ENCODE results near the gene EIF4G3.
"Not testable (repeated sequence)": the region's sequence is repeated elsewhere in the genome, so short reads cannot be mapped to it uniquely, and the experiment has no call there.

EIF4G3 gene

DNA sequence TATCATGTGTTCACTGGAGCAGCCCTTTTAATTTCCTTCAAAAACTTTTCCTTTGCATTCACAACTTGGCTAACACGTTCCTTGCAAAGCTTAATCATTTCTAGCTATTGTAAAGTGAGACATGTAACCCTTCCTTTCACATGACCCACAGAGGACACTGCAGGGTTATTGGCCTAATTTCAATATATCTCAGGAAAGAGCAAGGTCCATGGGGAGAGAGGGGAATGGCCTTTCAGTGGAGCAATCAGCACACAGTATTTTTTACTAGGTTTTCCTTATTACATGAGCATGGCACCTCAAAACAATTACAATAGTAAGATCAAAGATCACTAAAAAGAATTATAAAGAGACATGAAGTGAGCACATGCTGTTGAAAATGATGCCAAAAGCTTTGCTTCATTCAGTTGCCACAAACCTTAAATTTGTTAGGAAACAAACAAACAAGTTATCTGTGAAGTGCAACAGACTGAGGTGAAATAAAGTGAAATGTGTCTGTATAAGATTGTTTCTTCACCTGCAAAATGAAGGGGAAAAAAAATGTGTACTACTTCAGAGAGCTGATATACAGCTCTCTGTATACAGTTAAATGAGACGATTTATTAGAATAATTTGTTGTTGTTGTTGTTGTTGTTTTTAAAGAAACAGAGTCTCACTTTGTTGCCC, 61.5 kb downstream of the EIF4G3 start:
- H3K9me3 Mint-ChIP-seq = no peaks in the 10 kb centered on the region
- ATAC-seq = no peak
- peaks cover 5% of the 10 kb centered on the region for H3K36me3 Mint-ChIP-seq
- no peaks in the 10 kb centered on the region for H3K27me3 Mint-ChIP-seq
- no peak overlapping the region for H3K27ac Mint-ChIP-seq
- peaks cover 14% of the 10 kb centered on the region for H3K4me1 Mint-ChIP-seq
- no peak overlapping the region for H3K4me3 Mint-ChIP-seq

DNA sequence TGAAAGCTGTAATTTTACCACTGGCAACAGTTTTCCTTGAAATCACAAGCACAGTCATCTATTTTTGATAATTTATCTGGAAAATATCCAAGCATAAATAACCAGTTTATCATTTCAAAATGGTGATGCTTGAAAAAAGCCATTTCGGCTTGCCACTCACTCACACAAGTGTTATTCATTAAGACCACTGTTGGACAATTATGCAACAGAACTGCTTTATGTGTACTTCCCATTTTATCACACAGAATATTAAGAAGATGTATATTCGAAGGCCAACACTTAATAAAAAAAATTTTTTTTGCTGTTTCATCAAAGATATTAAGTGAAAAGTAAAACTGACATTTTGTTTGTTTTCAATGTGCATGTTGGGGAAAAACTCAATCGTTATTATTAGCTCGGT, 62.3 kb downstream of the EIF4G3 start:
- Mint-ChIP-seq H3K9me3 (no peaks in the 10 kb centered on the region), H3K27ac (no peak overlapping the region), H3K4me1 (peaks cover 14% of the 10 kb centered on the region), H3K4me3 (no peak overlapping the region), H3K36me3 (peaks cover 5% of the 10 kb centered on the region), H3K27me3 (no peaks in the 10 kb centered on the region)
- ATAC-seq = no peak

DNA sequence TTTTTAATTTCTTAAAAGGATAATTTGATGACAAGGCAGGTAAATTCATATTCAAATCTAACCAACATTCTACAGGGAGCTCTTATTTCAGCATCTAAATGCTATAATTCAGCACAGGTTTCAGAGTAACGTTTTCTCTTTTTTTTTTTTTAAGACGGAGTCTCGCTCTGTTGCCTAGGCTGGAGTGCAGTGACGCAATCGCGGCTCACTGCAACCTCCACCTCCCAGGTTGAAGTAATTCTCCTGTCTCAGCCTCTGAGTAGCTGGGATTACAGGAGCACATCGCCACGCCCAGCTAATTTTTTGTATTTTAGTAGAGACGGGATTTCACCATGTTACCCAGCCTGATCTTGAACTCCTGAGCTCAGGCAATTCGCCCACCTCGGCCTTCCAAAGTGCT, 66.5 kb downstream of the EIF4G3 start:
- Mint-ChIP-seq H3K36me3 (peaks cover 17% of the 10 kb centered on the region), H3K27ac (no peak overlapping the region), H3K9me3 (no peaks in the 10 kb centered on the region), H3K4me1 (peaks cover 7% of the 10 kb centered on the region), H3K27me3 (no peaks in the 10 kb centered on the region), H3K4me3 (no peak overlapping the region)
- ATAC-seq = no peak

DNA sequence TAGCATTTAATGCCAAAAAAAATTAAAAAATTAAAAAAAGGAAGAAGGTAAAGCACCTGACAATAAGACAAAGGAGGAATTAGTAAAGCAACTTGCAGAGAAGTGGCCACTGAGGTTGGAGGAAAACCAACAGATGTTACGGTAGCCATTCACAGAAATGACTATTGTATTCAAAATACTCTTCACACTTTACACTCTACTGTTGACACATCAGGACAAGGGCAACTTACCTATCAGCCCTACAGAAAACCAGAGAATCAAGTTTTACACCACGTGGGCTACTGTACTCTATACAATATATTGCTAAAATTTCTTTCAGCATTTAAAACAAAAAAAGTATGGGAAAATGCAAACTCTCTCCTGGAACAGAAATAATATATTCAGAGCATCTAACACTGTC, 70.0 kb downstream of the EIF4G3 start:
- peaks cover 30% of the 10 kb centered on the region for H3K36me3 Mint-ChIP-seq
- no peaks in the 10 kb centered on the region for H3K27me3 Mint-ChIP-seq
- ATAC-seq = no peak
- H3K27ac Mint-ChIP-seq = no peak overlapping the region
- no peak overlapping the region for H3K4me3 Mint-ChIP-seq
- no peaks in the 10 kb centered on the region for H3K9me3 Mint-ChIP-seq
- no peaks in the 10 kb centered on the region for H3K4me1 Mint-ChIP-seq

DNA sequence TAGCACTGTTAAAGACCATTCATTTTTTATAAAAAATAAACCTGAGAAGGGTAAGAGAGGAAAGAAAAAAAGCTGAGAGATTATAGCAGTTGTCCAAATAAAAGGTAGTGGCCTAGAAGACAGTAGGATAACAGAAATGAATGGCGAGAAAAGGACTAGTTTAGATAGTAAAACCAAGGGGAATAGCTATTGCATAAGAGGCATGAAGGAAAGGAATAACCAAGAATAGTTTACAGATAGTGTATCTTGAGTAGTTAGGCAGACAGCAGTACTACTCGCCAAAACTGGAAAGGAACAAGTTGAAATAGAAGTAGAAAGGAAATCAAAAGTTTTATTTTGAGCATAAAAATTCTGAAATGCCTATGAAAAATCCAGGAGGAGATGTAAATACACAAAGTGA, 70.5 kb downstream of the EIF4G3 start:
- Mint-ChIP-seq H3K36me3 (peaks cover 30% of the 10 kb centered on the region), H3K9me3 (no peaks in the 10 kb centered on the region), H3K4me3 (no peak overlapping the region), H3K27me3 (no peaks in the 10 kb centered on the region), H3K27ac (no peak overlapping the region), H3K4me1 (no peaks in the 10 kb centered on the region)
- no peak for ATAC-seq

DNA sequence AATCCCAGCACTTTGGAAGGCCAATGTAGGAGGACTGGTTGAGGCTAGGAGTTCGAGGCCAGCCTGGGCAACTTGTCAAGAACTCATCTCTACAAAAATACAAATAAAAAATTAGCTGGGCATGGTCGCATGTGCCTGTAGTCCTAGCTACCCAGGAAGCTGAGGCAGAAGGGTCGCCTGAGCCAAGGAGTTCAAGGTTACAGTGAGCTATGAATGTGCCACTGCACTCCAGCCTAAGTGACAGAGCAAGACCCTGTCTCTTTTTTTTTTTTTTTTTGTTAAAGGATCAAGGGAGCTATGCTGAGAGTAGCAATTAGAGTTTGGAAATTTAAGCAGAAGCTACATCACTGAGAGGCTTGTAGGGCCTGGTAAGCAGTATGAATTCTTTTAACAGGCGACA, 70.9 kb downstream of the EIF4G3 start:
- Mint-ChIP-seq H3K27ac (no peak overlapping the region), H3K4me3 (no peak overlapping the region), H3K27me3 (no peaks in the 10 kb centered on the region), H3K4me1 (no peaks in the 10 kb centered on the region), H3K36me3 (peaks cover 33% of the 10 kb centered on the region), H3K9me3 (no peaks in the 10 kb centered on the region)
- ATAC-seq = no peak

DNA sequence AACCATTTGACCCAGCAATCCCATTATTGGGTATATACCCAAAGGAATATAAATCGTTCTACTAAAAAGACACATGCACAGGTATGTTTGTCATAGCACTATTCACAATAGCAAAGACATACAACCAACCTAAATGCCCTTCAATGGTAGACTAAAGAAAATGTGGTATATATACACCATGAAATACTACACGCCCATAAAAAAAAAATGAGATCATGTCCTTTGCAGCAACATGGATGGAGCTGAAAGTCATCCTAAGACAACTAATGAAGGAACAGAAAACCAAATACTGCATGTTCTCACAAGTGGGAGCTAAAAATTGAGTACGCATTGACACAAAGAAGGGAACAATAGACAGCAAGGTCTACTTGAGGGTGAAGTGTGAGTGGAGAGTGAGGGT, 72.0 kb downstream of the EIF4G3 start:
- Mint-ChIP-seq H3K9me3 (no peaks in the 10 kb centered on the region), H3K4me1 (no peaks in the 10 kb centered on the region), H3K4me3 (no peak overlapping the region), H3K27ac (no peak overlapping the region), H3K36me3 (peaks cover 38% of the 10 kb centered on the region), H3K27me3 (no peaks in the 10 kb centered on the region)
- no peak for ATAC-seq

DNA sequence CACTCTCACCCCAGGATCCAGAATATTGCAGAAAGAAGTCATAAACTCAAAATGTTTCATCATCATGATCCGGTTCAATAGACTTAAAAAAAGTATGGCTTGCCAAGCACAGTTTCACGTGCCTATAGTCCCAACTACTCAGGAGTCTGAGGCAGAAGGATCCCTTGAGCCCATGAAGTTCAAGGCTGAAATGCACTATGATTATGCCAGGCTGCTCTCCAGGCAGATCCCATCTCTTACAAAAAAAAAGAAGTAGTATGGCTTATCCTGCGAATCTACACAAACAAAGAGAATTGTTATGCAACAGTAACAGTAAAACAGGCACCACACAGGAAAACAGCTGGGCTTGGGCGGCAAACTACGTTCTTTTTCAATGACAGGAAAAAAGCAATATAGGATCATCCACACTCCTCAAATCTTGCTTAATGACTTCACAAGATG, 76.2 kb downstream of the EIF4G3 start:
- H3K27me3 Mint-ChIP-seq = no peaks in the 10 kb centered on the region
- ATAC-seq = no peak
- no peak overlapping the region for H3K4me3 Mint-ChIP-seq
- no peaks in the 10 kb centered on the region for H3K9me3 Mint-ChIP-seq
- no peak overlapping the region for H3K27ac Mint-ChIP-seq
- peaks cover 7% of the 10 kb centered on the region for H3K4me1 Mint-ChIP-seq
- peaks cover 47% of the 10 kb centered on the region for H3K36me3 Mint-ChIP-seq

DNA sequence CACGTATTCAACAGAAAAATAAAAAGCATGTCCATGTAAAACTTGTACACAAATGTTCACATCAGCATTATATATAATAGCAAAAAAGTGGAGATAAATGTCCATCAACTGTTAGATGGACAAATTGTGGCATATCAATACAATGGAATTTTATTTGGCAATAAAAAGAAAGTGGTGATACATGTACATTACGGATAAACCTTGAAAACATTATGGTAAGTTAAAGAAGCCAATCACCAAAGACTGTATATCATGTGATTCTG, 76.9 kb downstream of the EIF4G3 start:
- H3K4me3 Mint-ChIP-seq = no peak overlapping the region
- no peaks in the 10 kb centered on the region for H3K27me3 Mint-ChIP-seq
- H3K27ac Mint-ChIP-seq = no peak overlapping the region
- ATAC-seq = no peak
- peaks cover 7% of the 10 kb centered on the region for H3K4me1 Mint-ChIP-seq
- H3K36me3 Mint-ChIP-seq = peaks cover 48% of the 10 kb centered on the region
- no peaks in the 10 kb centered on the region for H3K9me3 Mint-ChIP-seq

DNA sequence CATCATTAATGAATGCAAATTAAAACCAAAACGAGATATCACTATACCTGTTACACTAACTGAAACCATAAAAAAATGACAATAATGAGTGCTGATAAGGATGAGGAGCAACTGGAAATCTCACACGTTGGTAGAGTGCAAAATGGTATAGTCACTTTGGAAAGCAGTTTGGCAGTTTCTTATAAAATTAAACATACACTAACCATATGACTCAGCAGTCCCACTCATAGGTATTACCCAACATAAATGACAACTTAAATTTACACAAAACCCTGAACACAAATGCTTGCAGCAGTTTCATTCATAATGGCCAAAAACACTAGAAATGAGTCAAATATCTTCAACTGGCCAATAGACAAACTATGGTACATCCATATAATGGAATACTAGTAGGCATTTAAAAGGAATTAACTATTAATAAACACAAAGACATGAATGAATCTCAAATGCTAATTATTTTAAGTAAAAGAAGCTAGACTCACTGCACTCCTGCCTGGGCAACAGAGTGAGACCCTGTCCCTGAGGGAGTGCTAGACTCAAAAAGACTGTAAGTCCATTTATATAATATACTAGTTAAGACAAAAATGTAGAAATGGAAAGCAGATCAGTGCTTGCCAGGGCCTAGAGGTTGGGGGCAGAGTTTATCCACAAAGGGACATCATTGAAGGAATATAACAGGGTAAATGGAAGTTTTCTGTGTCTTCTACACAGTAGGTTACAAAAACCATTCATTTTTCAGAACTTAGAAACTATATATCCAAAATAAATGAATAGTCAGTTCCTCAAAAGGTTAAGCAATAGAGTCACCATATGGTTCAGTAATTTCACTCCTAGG, 77.4 kb downstream of the EIF4G3 start:
- no peak for ATAC-seq
- H3K4me3 Mint-ChIP-seq = no peak overlapping the region
- H3K9me3 Mint-ChIP-seq = no peaks in the 10 kb centered on the region
- H3K4me1 Mint-ChIP-seq = peaks cover 7% of the 10 kb centered on the region
- peaks cover 48% of the 10 kb centered on the region for H3K36me3 Mint-ChIP-seq
- H3K27ac Mint-ChIP-seq = no peak overlapping the region
- no peaks in the 10 kb centered on the region for H3K27me3 Mint-ChIP-seq

DNA sequence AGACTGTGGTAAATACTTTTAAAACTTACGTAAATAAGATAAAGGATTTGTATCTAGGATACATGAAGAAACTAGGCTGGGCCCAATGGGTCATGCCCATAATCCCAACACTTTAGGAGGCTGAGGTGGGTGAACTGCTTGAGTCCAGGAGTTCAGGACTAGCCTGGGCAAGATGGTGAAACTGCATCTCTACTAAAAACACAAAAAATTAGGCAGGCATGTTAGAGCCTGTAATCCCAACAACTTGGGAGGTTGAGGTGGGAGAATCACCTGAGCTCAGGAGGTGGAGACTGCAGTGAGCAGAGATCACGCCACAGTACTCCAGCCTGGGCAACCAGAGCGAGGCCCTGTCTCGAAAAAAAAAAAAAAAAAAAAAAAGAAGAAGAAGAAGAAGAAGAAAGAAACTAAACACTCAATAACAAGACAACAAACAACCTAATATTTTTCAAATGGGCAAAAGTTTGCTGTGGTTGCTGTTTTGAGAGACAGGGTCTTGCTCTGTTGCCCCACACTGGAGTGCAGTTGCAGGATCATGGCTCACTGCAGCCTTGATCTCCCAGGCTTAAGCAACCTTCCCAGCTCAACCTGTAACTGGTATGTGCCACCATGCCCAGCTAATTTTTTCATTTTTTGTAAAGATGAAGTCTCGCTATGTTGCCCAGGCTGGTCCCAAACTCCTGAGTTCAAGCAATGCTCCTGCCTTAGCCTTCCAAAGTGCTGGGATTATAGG, 78.3 kb downstream of the EIF4G3 start:
- H3K27me3 Mint-ChIP-seq = no peaks in the 10 kb centered on the region
- H3K36me3 Mint-ChIP-seq = peaks cover 45% of the 10 kb centered on the region
- peaks cover 7% of the 10 kb centered on the region for H3K4me1 Mint-ChIP-seq
- no peak overlapping the region for H3K4me3 Mint-ChIP-seq
- no peak for ATAC-seq
- no peaks in the 10 kb centered on the region for H3K9me3 Mint-ChIP-seq
- H3K27ac Mint-ChIP-seq = no peak overlapping the region

DNA sequence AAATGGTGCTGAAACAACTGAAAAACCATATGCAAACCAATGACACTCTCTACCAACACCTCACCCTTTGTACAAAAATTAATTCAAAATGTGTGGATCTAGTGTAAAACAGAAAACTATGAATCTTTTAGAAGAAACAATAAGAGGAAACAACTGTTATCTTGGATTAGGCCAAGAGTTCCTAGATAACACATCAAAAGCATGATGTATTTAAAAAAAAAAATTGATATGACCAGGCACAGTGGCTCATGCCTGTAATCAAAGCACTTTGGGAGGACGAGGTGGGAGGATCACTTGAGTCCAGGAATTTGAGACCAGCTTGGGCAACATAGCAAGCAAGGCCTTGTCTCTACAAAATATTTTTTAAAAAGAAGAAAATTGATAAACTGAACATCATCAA, 79.0 kb downstream of the EIF4G3 start:
- Mint-ChIP-seq H3K4me3 (no peak overlapping the region), H3K27ac (no peak overlapping the region), H3K4me1 (peaks cover 7% of the 10 kb centered on the region), H3K9me3 (no peaks in the 10 kb centered on the region), H3K27me3 (no peaks in the 10 kb centered on the region), H3K36me3 (peaks cover 50% of the 10 kb centered on the region)
- no peak for ATAC-seq

DNA sequence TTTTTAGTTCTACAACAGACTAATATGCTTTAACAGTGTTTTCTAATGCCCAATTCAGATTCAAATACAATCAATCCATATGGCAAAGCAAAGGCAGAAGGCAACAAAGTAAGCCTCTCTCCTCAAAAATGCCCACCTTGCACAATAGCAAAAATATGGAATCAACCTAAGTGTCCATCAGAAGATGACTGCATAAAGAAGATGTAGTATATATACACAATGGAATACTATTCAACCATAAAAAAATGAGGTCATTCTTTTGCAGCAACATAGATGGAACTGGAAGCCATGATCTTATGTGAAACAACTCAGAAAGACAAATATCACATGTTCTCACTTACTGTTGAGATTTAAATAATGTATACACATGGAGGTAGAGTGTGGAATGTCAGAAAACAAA, 80.7 kb downstream of the EIF4G3 start:
- H3K4me1 Mint-ChIP-seq = peaks cover 17% of the 10 kb centered on the region
- H3K36me3 Mint-ChIP-seq = peaks cover 54% of the 10 kb centered on the region
- H3K27ac Mint-ChIP-seq = no peak overlapping the region
- no peaks in the 10 kb centered on the region for H3K27me3 Mint-ChIP-seq
- no peaks in the 10 kb centered on the region for H3K9me3 Mint-ChIP-seq
- ATAC-seq = no peak
- H3K4me3 Mint-ChIP-seq = no peak overlapping the region

DNA sequence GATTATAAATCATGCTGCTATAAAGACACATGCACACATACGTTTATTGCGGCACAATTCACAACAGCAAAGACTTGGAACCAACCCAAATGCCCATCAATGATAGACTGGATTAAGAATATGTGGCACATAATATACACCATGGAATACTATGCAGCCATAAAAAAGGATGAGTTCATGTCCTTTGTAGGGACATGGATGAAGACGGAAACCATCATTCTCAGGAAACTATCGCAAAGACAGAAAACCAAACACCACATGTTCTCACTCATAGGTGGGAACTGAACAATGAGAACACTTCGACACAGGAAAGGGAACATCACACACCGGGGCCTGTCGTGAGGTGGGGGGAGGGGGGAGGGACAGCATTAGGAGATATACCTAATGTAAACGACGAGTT, 82.4 kb downstream of the EIF4G3 start:
- not testable (repeated sequence) for H3K4me3 Mint-ChIP-seq, H3K27me3 Mint-ChIP-seq, ATAC-seq, H3K9me3 Mint-ChIP-seq, H3K27ac Mint-ChIP-seq
- peaks cover 34% of the 10 kb centered on the region for H3K4me1 Mint-ChIP-seq
- peaks cover 52% of the 10 kb centered on the region for H3K36me3 Mint-ChIP-seq

DNA sequence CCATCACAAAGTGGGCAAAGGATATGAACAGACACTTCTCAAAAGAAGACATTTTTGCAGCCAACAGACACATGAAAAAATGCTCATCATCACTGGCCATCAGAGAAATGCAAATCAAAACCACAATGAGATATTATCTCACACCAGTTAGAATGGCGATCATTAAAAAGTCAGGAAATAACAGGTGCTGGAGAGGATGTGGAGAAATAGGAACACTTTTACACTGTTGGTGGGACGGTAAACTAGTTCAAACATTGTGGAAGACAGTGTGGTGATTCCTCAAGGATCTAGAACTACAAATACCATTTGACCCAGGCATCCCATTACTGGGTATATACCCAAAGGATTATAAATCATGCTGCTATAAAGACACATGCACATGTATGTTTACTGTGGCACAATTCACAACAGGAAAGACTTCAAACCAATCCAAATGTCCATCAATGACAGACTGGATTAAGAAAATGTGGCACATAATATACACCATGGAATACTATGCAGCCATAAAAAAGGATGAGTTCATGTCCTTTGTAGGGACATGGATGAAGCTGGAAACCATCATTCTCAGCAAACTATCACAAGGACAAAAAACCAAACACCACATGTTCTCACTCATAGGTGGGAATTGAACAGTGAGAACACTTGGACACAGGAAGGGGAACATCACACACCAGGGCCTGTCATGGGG, 83.3 kb downstream of the EIF4G3 start:
- Mint-ChIP-seq H3K36me3 (peaks cover 50% of the 10 kb centered on the region), H3K4me1 (peaks cover 33% of the 10 kb centered on the region)
- not testable (repeated sequence) for H3K27ac Mint-ChIP-seq, H3K9me3 Mint-ChIP-seq, H3K4me3 Mint-ChIP-seq, ATAC-seq, H3K27me3 Mint-ChIP-seq
